ENCODE results near the gene CKAP5. TPM values are rescaled to one million over a fixed set of nuclear protein-coding genes. Genes with fewer than 3 reads are reported as not detected.
A peak's percentile ranks its signal among the peaks of the same experiment; 100 is the strongest.

Gene CKAP5
- total RNA-seq, 1 donor from 2014 or later, result 101 TPM

DNA sequence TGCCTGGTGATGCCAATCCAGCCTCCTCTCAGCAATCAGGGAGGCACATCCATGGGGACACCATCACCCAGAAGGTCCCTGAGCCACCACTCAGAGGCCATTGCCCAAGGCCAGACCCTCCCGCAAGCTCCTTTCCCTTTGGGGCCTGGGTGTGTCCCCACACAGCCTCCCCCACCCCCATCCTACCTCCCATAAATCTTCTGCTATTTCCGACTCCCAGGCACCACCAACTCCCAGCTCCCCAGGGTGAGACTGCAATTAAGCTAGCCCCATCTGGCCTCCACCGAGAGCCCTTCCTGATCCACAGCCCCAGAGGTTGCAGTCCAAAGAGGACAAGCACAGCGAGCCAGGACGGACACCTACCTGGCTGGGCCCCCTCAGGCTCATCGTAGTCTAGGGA is 152.0 kb downstream of the CKAP5 start:
- H3K4me3 Mint-ChIP-seq (ENCODE audit: unreplicated experiment), result peak overlapping the region; percentile 20
- no peaks in the 10 kb centered on the region for H3K9me3 Mint-ChIP-seq (ENCODE audit: unreplicated experiment)
- H3K27ac Mint-ChIP-seq (ENCODE audit: unreplicated experiment), result peak overlapping the region; percentile 79
- H3K27me3 Mint-ChIP-seq (ENCODE audit: unreplicated experiment), result no peaks in the 10 kb centered on the region
- DNase-seq (ENCODE audit: extremely low spot score, unreplicated experiment), result no peak
- H3K36me3 Mint-ChIP-seq (ENCODE audit: unreplicated experiment), result peaks cover 24% of the 10 kb centered on the region
- peaks cover 40% of the 10 kb centered on the region for H3K4me1 Mint-ChIP-seq (ENCODE audit: unreplicated experiment)
- TF ChIP-seq, protein P1, sequence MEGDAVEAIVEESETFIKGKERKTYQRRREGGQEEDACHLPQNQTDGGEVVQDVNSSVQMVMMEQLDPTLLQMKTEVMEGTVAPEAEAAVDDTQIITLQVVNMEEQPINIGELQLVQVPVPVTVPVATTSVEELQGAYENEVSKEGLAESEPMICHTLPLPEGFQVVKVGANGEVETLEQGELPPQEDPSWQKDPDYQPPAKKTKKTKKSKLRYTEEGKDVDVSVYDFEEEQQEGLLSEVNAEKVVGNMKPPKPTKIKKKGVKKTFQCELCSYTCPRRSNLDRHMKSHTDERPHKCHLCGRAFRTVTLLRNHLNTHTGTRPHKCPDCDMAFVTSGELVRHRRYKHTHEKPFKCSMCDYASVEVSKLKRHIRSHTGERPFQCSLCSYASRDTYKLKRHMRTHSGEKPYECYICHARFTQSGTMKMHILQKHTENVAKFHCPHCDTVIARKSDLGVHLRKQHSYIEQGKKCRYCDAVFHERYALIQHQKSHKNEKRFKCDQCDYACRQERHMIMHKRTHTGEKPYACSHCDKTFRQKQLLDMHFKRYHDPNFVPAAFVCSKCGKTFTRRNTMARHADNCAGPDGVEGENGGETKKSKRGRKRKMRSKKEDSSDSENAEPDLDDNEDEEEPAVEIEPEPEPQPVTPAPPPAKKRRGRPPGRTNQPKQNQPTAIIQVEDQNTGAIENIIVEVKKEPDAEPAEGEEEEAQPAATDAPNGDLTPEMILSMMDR (IDR thresholded peaks at IDR 0.05), result no peak

DNA sequence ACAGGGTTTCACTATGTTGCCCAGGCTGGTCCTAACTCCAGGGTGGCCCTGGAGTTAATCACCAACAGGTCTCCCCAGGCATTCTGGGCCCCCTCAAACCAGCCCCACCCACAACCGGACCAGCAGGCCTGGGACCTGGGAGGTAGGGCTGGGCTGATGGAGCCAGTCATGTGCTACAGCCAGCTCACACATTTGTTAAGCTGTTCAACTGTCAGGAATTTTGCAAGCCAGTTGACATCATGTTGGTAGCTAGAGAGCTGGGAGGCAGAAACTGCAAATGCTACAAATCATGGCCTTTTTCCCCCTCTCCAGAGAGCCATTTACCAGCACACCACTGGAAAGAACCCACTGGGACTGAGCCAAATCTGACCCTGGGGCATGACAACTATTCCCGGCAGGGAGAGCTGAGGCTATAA is 152.5 kb downstream of the CKAP5 start:
- TF ChIP-seq, protein P1 (IDR thresholded peaks at IDR 0.05), result no peak
- Mint-ChIP-seq H3K27ac (ENCODE audit: unreplicated experiment) (peak overlapping the region; percentile 79), H3K9me3 (ENCODE audit: unreplicated experiment) (no peaks in the 10 kb centered on the region), H3K4me3 (ENCODE audit: unreplicated experiment) (no peak overlapping the region), H3K27me3 (ENCODE audit: unreplicated experiment) (no peaks in the 10 kb centered on the region), H3K4me1 (ENCODE audit: unreplicated experiment) (peaks cover 35% of the 10 kb centered on the region), H3K36me3 (ENCODE audit: unreplicated experiment) (peaks cover 25% of the 10 kb centered on the region)
- DNase-seq (ENCODE audit: extremely low spot score, unreplicated experiment), result no peak

Small RNA genes within 50 kb of the gene (microRNA-seq; reads per million reads assigned to microRNA genes)
- not detected for gene MIR5582 (ENCODE audit: unreplicated experiment)

Other genes with a start within 250 kb of the CKAP5 start
- 6.1 and 6.7 TPM in 2 replicates for gene HARBI1, start 229.1 kb downstream of the CKAP5 start, total RNA-seq
- 87.2 and 88.6 TPM in 2 replicates for gene ATG13, start 228.7 kb downstream of the CKAP5 start, total RNA-seq
- gene ARHGAP1, start 145.7 kb downstream of the CKAP5 start, total RNA-seq, result 97.2 and 98.1 TPM in 2 replicates
- 11.2 and 14.5 TPM in 2 replicates for gene ZNF408, start 145.2 kb downstream of the CKAP5 start, total RNA-seq
- 0.19 TPM in 1 of 2 replicates, not detected in the other for gene F2, start 127.1 kb downstream of the CKAP5 start, total RNA-seq
- gene LRP4, start 72.3 kb upstream of the CKAP5 start, total RNA-seq, result 49.3 and 54.1 TPM in 2 replicates
- 36.9 and 37.1 TPM in 2 replicates for gene CSTPP1, start 90.5 kb upstream of the CKAP5 start, total RNA-seq